CD4-positive, alpha-beta T cell treated with Interleukin-17A for 1 hour (primary cell): ENCODE measurements around the gene RPS16.

Experiments used
- DNase-seq: peaks from one replicate; pipeline ENCODE4 v3.0.0-alpha.2; 2020

RPS16 gene

DNA sequence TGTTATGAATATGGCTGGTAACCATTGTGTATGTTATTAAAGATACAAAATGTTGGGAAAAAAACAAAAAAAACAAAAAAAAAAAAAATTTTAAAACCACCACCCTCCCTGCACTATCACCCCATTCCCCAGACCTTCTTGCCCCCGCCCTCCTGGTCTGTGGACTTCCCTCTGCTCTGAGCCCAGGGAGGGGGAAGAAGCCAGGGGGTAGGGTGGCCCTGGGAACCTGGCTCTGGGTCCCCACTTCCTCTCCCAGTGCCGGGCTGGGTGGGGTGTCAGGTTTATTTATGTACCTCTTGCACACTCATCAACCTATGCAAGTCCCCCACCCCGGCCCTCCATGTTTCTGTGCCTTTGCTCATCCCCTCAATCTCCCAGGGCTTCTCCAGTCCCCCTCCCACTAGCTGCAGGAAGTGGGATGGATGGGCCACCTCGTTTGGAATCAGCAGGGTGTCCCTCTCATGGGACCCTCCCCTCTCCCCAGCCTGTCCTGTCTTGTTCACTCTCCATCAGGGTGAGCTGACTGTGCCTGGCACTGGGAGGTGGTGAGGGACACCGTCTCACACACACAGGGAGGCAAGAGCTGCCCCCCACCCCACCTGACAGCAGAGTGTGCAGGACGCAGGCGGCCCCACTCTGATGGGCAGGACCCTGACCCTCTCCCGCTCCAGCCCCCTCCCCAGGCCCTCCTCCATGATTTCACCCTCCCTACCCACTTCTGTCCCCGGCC, 50.7 kb downstream of the RPS16 start:
- no peak for DNase-seq
